DOHH2 (cell line): Measurements from ENCODE around the gene CEP131.

Experiments used
- H3F3A ChIP-seq: fragments of 200-600 bp; sonication (generic), shearing (Covaris generic); 2 replicates; pipeline ENCODE4 v1.6.0; 2016; ENCODE audit warnings: antibody characterized with exemption, mild to moderate bottlenecking; ENCODE audit not compliant: control insufficient read depth, insufficient read depth
- H3K27ac ChIP-seq: fragments of 200-600 bp; sonication (generic); 2 replicates; pipeline ENCODE4 v1.5.1; 2014; ENCODE audit warnings: low read depth, mild to moderate bottlenecking, low read length, moderate library complexity
- H3K27me3 ChIP-seq: fragments of 200-600 bp; sonication (generic); 2 replicates; pipeline ENCODE4 v1.6.1; 2014; ENCODE audit warnings: mild to moderate bottlenecking, low read length, mixed read lengths; ENCODE audit not compliant: control insufficient read depth
- H3K36me3 ChIP-seq: fragments of 200-600 bp; sonication (generic); 2 replicates; pipeline ENCODE4 v1.6.1; 2014; ENCODE audit warnings: mild to moderate bottlenecking, low read length, moderate library complexity, mixed read lengths; ENCODE audit not compliant: control insufficient read depth
- H3K4me1 ChIP-seq: fragments of 200-600 bp; sonication (generic); 2 replicates; pipeline ENCODE4 v1.6.1; 2014; ENCODE audit warnings: mild to moderate bottlenecking, low read length, mixed read lengths; ENCODE audit not compliant: control insufficient read depth
- H3K4me2 ChIP-seq: fragments of 200-600 bp; sonication (generic); 2 replicates; pipeline ENCODE4 v1.6.0; 2014; ENCODE audit warnings: mild to moderate bottlenecking, low read length, moderate library complexity
- H3K4me3 ChIP-seq: fragments of 200-600 bp; sonication (generic); 2 replicates; pipeline ENCODE4 v1.5.1; 2014; ENCODE audit warnings: mild to moderate bottlenecking, low read length, mixed read lengths
- H3K79me2 ChIP-seq: fragments of 200-600 bp; sonication (generic); 2 replicates; pipeline ENCODE4 v1.6.1; 2014; ENCODE audit warnings: mild to moderate bottlenecking, low read length, mixed read lengths; ENCODE audit not compliant: control insufficient read depth
- H3K9me2 ChIP-seq: fragments of 200-600 bp; sonication (generic); replicated peaks from 2 replicates; pipeline ENCODE4 v1.6.1; 2014; ENCODE audit warnings: mild to moderate bottlenecking, low read length, mixed read lengths; ENCODE audit not compliant: control insufficient read depth
- H3K9me3 ChIP-seq: fragments of 200-600 bp; sonication (generic); 2 replicates; pipeline ENCODE4 v1.6.1; 2014; ENCODE audit warnings: antibody characterized with exemption, low read length, mixed read lengths; ENCODE audit not compliant: control insufficient read depth, insufficient read depth
- H4K20me1 ChIP-seq: fragments of 200-600 bp; sonication (generic); 2 replicates; pipeline ENCODE4 v1.6.0; 2014; ENCODE audit warnings: low read depth, mild to moderate bottlenecking, antibody characterized with exemption, low read length, moderate library complexity; ENCODE audit not compliant: control insufficient read depth, insufficient read depth
- EZH2phosphoT487 ChIP-seq: fragments of 200-600 bp; sonication (generic); IDR thresholded peaks from 2 replicates; pipeline ENCODE4 v1.6.1; 2017; ENCODE audit warnings: borderline replicate concordance, mild to moderate bottlenecking, antibody characterized with exemption, low read length, moderate library complexity, mixed read lengths
- TF ChIP-seq, protein P1 (sequence below): fragments of 200-600 bp; sonication (generic); IDR thresholded peaks from one replicate; pipeline ENCODE4 v1.5.1; 2014; ENCODE audit warnings: antibody characterized with exemption, mild to moderate bottlenecking, low read depth, low read length; ENCODE audit not compliant: poor library complexity, severe bottlenecking

Gene CEP131

GRCh38 chr17:81167194-81167524, 55.6 kb downstream of the CEP131 start:
- Histone ChIP-seq H3K36me3 (no peaks in the 10 kb centered on the region), H3F3A (no peaks in the 10 kb centered on the region), H3K27me3 (no peaks in the 10 kb centered on the region), H3K79me2 (no peaks in the 10 kb centered on the region), H4K20me1 (no peaks in the 10 kb centered on the region), H3K9me2 (no peaks in the 10 kb centered on the region), H3K4me3 (no peak overlapping the region), H3K9me3 (no peaks in the 10 kb centered on the region), H3K4me1 (no peaks in the 10 kb centered on the region), H3K27ac (no peak overlapping the region), H3K4me2 (no peak overlapping the region)
- TF ChIP-seq, protein P1, sequence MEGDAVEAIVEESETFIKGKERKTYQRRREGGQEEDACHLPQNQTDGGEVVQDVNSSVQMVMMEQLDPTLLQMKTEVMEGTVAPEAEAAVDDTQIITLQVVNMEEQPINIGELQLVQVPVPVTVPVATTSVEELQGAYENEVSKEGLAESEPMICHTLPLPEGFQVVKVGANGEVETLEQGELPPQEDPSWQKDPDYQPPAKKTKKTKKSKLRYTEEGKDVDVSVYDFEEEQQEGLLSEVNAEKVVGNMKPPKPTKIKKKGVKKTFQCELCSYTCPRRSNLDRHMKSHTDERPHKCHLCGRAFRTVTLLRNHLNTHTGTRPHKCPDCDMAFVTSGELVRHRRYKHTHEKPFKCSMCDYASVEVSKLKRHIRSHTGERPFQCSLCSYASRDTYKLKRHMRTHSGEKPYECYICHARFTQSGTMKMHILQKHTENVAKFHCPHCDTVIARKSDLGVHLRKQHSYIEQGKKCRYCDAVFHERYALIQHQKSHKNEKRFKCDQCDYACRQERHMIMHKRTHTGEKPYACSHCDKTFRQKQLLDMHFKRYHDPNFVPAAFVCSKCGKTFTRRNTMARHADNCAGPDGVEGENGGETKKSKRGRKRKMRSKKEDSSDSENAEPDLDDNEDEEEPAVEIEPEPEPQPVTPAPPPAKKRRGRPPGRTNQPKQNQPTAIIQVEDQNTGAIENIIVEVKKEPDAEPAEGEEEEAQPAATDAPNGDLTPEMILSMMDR, result no peak
- TF ChIP-seq EZH2phosphoT487, result no peak

DNA sequence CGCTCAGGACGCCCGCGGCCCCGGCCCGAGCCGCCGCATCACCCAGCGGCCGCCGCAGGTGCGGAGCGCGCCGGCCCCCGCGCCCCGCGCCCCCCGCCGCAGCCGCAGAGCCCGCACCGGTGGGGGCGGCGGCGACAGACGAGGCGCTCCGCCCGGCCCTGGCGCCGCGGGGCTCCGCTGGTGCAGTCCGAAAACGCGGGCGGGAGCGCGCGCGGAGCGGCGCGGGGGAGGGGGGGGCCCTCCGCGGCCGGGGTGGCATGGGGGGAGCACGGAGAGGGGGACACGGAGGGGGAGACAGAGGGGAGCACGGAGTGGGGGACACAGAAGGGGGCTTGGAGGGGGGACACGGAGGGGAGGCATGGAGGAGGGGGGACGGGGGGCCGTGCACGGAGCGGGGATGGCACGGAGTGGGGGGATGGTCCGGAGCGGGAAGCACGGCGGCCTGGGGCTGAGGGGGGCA, 56.7 kb downstream of the CEP131 start, which contains the start of gene AATK:
TSS of gene AATK (minus strand) at position 189 of the 460 bp plus-strand sequence. CDS start 229 bp downstream, outside the sequence.
- no peak within 1 kb of the TSS for H3K4me2 ChIP-seq
- no peaks in the 10 kb centered on the region for H3F3A ChIP-seq
- H3K27me3 ChIP-seq, result no peaks in the 10 kb centered on the region
- no peaks in the 10 kb centered on the region for H3K9me3 ChIP-seq
- no peaks in the 10 kb centered on the region for H3K79me2 ChIP-seq
- H3K4me1 ChIP-seq, result no peaks in the 10 kb centered on the region
- no peak for TF ChIP-seq EZH2phosphoT487
- TF ChIP-seq, protein P1, result no peak
- H4K20me1 ChIP-seq, result no peaks in the 10 kb centered on the region
- H3K4me3 ChIP-seq, result no peak within 1 kb of the TSS
- H3K36me3 ChIP-seq, result no peaks in the 10 kb centered on the region
- no peaks in the 10 kb centered on the region for H3K9me2 ChIP-seq
- no peak within 1 kb of the TSS for H3K27ac ChIP-seq

DNA sequence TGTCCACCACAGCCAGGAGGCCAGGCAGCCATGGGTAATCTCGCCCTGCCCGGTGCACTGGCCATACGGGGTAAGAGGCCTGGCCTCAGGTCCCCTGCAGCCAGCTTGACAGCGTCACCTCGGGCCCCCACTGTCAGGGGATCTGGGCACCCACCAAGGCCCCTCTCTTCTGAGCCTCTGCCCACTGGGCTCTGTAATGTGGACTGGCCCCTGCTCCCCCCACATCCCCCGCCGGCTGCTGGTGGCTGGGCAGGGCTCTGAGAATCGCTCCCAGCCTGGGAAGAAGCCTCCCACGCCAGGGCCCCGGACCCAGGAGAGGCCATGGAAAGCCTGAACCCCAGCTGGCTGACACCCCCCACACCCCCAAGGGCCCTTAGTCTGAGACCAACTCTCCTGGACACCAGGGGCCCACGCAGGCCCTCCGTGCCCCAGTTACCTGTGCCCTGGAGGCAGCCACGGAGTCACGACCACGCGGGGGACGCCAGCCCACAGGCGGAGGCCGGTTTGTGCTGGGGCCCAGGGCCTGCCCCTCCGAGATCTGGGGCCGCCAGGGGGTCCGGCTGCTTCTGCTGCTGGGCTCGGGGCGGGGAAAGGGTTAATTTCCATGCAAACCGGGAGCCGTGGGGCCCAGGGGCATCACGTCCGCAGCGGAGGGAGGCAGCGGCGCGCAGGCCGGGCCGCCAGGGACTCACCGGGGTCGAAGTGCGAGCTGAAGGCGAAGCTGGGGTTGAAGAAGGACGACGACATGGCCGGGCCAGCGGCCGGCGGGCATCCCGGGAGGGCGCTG, 57.3 kb downstream of the CEP131 start, which contains the start of gene PVALEF:
TSS of gene PVALEF (plus strand) at position 262 of the 787 bp plus-strand sequence. CDS start 15,720 bp downstream, outside the sequence.
- Histone ChIP-seq H3K36me3 (no peaks in the 10 kb centered on the region), H3K4me2 (no peak within 1 kb of the TSS), H3K9me2 (no peaks in the 10 kb centered on the region), H3K4me1 (no peaks in the 10 kb centered on the region), H3K9me3 (no peaks in the 10 kb centered on the region), H3K27me3 (no peaks in the 10 kb centered on the region), H3K79me2 (no peaks in the 10 kb centered on the region), H3F3A (no peaks in the 10 kb centered on the region), H3K4me3 (no peak within 1 kb of the TSS), H3K27ac (no peak within 1 kb of the TSS), H4K20me1 (no peaks in the 10 kb centered on the region)
- TF ChIP-seq, protein P1, result no peak
- no peak for TF ChIP-seq EZH2phosphoT487
